WTC11 (cell line): ENCODE data around the gene RNF214.

ENCODE experiments used
- ESRRA ChIP-seq: sonication (generic); formaldehyde crosslinking; IDR thresholded peaks from 2 replicates; pipeline ENCODE4 v1.8.1; 2022; ENCODE audit warnings: mild to moderate bottlenecking, missing genetic modification reagents, borderline replicate concordance
- FOXP1 ChIP-seq: sonication (generic); formaldehyde crosslinking; IDR thresholded peaks from 2 replicates; pipeline ENCODE4 v1.8.0; 2022; ENCODE audit warnings: missing genetic modification reagents, mild to moderate bottlenecking, moderate library complexity, borderline replicate concordance
- GABPB1 ChIP-seq: sonication (generic); formaldehyde crosslinking; IDR thresholded peaks from 2 replicates; pipeline ENCODE4 v1.8.1; 2023; ENCODE audit warnings: mild to moderate bottlenecking, missing genetic modification reagents
- JUN ChIP-seq: sonication (generic); formaldehyde crosslinking; IDR thresholded peaks from 2 replicates; pipeline ENCODE4 v1.8.0; 2023; ENCODE audit warnings: mild to moderate bottlenecking, missing genetic modification reagents
- SOX15 ChIP-seq: fragments of 250-450 bp; sonication (Bioruptor Pico); IDR thresholded peaks from 2 replicates; pipeline ENCODE4 v1.9.0; 2021; ENCODE audit warnings: mild to moderate bottlenecking
- TEAD1 ChIP-seq: sonication (generic); formaldehyde crosslinking; IDR thresholded peaks from 2 replicates; pipeline ENCODE4 v1.8.0; 2022; ENCODE audit warnings: mild to moderate bottlenecking, missing genetic modification reagents
- TF ChIP-seq, protein P1 (sequence below): fragments of 200-600 bp; IDR thresholded peaks from 2 replicates; pipeline ENCODE4 v1.8.0; 2022; ENCODE audit warnings: antibody characterized with exemption
- TF ChIP-seq, protein P2 (sequence below): sonication (generic); formaldehyde crosslinking; IDR thresholded peaks from 2 replicates; pipeline ENCODE4 v1.8.0; 2022; ENCODE audit warnings: mild to moderate bottlenecking, missing genetic modification reagents
- TF ChIP-seq, protein P3 (sequence below): sonication (generic); formaldehyde crosslinking; IDR thresholded peaks from 2 replicates; pipeline ENCODE4 v1.8.1; 2023; ENCODE audit warnings: mild to moderate bottlenecking, missing genetic modification reagents, moderate library complexity
- TF ChIP-seq, protein P4 (sequence below): sonication (generic); formaldehyde crosslinking; IDR thresholded peaks from 2 replicates; pipeline ENCODE4 v1.8.1; 2022; ENCODE audit warnings: low read depth, missing genetic modification reagents, borderline replicate concordance
- TF ChIP-seq, protein P5 (sequence below): sonication (generic); formaldehyde crosslinking; IDR thresholded peaks from 2 replicates; pipeline ENCODE4 v1.8.0; 2023; ENCODE audit warnings: mild to moderate bottlenecking, missing genetic modification reagents
- TF ChIP-seq, protein P6 (sequence below): sonication (generic); formaldehyde crosslinking; IDR thresholded peaks from 2 replicates; pipeline ENCODE4 v1.8.0; 2022; ENCODE audit warnings: mild to moderate bottlenecking, missing genetic modification reagents

DNA sequence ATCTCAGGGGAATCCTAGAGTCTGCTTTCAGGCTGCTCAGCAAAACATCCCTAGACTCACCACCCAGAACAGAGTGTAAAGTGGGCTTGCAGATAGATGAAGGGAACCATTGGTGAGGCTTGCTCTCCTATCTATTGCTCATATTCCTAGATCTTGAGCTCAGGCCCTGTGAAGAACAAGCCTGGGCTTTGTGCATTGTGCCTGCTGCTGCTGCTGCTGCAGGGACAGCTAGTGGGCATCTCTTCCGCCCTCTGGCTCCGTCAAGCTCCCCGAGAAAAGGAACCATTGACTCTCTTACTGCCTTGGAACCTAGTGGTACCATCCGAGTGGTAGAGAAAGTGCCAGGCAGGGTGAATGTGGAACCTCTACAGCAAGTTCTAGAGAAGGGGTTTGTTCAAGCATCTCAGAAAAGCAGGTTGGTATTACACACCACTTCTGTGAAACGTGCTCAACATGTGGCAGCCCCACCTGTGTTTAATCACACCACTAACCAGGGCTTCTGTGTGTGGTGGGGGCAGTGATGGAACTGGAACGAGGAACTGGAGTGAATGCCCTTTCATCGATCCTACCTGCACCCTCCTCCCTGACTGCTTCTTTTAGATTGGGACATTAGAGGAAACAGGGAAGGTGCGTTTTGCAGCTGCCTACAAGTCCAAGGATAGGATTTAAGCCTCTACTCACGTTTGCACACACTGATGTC, 63.1 kb downstream of the RNF214 start:
- TF ChIP-seq, protein P1, sequence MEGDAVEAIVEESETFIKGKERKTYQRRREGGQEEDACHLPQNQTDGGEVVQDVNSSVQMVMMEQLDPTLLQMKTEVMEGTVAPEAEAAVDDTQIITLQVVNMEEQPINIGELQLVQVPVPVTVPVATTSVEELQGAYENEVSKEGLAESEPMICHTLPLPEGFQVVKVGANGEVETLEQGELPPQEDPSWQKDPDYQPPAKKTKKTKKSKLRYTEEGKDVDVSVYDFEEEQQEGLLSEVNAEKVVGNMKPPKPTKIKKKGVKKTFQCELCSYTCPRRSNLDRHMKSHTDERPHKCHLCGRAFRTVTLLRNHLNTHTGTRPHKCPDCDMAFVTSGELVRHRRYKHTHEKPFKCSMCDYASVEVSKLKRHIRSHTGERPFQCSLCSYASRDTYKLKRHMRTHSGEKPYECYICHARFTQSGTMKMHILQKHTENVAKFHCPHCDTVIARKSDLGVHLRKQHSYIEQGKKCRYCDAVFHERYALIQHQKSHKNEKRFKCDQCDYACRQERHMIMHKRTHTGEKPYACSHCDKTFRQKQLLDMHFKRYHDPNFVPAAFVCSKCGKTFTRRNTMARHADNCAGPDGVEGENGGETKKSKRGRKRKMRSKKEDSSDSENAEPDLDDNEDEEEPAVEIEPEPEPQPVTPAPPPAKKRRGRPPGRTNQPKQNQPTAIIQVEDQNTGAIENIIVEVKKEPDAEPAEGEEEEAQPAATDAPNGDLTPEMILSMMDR, result no peak
- no peak for TF ChIP-seq GABPB1 (CRISPR knock-in tag)
- TF ChIP-seq, protein P2, sequence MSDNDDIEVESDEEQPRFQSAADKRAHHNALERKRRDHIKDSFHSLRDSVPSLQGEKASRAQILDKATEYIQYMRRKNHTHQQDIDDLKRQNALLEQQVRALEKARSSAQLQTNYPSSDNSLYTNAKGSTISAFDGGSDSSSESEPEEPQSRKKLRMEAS, result no peak
- TF ChIP-seq, protein P3, sequence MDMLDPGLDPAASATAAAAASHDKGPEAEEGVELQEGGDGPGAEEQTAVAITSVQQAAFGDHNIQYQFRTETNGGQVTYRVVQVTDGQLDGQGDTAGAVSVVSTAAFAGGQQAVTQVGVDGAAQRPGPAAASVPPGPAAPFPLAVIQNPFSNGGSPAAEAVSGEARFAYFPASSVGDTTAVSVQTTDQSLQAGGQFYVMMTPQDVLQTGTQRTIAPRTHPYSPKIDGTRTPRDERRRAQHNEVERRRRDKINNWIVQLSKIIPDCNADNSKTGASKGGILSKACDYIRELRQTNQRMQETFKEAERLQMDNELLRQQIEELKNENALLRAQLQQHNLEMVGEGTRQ (CRISPR knock-in tag), result no peak
- TF ChIP-seq, protein P4, sequence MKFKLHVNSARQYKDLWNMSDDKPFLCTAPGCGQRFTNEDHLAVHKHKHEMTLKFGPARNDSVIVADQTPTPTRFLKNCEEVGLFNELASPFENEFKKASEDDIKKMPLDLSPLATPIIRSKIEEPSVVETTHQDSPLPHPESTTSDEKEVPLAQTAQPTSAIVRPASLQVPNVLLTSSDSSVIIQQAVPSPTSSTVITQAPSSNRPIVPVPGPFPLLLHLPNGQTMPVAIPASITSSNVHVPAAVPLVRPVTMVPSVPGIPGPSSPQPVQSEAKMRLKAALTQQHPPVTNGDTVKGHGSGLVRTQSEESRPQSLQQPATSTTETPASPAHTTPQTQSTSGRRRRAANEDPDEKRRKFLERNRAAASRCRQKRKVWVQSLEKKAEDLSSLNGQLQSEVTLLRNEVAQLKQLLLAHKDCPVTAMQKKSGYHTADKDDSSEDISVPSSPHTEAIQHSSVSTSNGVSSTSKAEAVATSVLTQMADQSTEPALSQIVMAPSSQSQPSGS (CRISPR knock-in tag), result no peak
- TF ChIP-seq SOX15 (CRISPR knock-in tag), result no peak
- TF ChIP-seq, protein P5, sequence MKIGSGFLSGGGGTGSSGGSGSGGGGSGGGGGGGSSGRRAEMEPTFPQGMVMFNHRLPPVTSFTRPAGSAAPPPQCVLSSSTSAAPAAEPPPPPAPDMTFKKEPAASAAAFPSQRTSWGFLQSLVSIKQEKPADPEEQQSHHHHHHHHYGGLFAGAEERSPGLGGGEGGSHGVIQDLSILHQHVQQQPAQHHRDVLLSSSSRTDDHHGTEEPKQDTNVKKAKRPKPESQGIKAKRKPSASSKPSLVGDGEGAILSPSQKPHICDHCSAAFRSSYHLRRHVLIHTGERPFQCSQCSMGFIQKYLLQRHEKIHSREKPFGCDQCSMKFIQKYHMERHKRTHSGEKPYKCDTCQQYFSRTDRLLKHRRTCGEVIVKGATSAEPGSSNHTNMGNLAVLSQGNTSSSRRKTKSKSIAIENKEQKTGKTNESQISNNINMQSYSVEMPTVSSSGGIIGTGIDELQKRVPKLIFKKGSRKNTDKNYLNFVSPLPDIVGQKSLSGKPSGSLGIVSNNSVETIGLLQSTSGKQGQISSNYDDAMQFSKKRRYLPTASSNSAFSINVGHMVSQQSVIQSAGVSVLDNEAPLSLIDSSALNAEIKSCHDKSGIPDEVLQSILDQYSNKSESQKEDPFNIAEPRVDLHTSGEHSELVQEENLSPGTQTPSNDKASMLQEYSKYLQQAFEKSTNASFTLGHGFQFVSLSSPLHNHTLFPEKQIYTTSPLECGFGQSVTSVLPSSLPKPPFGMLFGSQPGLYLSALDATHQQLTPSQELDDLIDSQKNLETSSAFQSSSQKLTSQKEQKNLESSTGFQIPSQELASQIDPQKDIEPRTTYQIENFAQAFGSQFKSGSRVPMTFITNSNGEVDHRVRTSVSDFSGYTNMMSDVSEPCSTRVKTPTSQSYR (CRISPR knock-in tag), result no peak
- no peak for TF ChIP-seq ESRRA
- no peak for TF ChIP-seq TEAD1 (CRISPR knock-in tag)
- TF ChIP-seq, protein P6, sequence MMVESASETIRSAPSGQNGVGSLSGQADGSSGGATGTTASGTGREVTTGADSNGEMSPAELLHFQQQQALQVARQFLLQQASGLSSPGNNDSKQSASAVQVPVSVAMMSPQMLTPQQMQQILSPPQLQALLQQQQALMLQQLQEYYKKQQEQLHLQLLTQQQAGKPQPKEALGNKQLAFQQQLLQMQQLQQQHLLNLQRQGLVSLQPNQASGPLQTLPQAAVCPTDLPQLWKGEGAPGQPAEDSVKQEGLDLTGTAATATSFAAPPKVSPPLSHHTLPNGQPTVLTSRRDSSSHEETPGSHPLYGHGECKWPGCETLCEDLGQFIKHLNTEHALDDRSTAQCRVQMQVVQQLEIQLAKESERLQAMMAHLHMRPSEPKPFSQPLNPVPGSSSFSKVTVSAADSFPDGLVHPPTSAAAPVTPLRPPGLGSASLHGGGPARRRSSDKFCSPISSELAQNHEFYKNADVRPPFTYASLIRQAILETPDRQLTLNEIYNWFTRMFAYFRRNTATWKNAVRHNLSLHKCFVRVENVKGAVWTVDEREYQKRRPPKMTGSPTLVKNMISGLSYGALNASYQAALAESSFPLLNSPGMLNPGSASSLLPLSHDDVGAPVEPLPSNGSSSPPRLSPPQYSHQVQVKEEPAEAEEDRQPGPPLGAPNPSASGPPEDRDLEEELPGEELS (CRISPR knock-in tag), result no peak
- no peak for TF ChIP-seq JUN
- TF ChIP-seq FOXP1, result no peak
